ENCODE data around the gene BCL2L2.

DNA sequence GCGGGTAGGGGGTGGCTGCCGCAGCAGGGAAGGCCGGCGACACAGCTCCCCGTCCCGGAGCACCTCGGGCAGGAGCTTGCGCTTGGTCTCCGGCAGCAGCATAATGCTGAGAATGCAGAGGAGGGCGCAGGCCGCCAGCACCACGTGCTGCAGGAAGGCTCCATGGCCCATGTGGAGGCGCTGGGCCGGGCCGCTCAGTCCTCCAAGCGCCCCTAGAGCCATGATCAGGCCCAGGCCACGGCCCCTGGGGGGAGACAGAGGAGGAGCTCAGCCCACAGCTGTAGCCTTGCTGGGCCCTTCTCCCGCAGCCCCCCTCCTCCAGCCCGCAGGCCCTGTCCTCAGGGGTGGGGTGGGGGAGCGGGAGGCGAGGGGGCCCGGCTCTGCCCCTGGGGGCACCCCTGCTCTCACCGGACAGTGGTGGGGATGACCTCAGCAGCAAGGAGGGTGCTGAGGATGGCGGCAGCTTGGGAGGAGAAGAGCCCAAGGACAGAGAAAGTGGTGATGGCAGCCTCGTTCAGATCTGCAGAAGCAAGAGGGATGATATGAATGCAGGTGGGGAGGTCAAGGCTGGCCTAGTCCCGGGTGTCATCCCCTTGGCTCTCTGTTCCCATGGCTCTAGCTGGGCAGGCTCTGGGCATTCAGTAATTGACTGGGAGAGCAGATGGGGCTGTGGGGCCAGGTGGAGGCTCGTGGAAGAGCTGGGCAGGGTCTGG, 40.2 kb downstream of the BCL2L2 start:
- TF ChIP-seq EP300 (IDR thresholded peaks at IDR 0.05) (no peak), POLR2A (IDR thresholded peaks at IDR 0.05) (no peak)
- TF ChIP-seq, protein P1, sequence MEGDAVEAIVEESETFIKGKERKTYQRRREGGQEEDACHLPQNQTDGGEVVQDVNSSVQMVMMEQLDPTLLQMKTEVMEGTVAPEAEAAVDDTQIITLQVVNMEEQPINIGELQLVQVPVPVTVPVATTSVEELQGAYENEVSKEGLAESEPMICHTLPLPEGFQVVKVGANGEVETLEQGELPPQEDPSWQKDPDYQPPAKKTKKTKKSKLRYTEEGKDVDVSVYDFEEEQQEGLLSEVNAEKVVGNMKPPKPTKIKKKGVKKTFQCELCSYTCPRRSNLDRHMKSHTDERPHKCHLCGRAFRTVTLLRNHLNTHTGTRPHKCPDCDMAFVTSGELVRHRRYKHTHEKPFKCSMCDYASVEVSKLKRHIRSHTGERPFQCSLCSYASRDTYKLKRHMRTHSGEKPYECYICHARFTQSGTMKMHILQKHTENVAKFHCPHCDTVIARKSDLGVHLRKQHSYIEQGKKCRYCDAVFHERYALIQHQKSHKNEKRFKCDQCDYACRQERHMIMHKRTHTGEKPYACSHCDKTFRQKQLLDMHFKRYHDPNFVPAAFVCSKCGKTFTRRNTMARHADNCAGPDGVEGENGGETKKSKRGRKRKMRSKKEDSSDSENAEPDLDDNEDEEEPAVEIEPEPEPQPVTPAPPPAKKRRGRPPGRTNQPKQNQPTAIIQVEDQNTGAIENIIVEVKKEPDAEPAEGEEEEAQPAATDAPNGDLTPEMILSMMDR (IDR thresholded peaks at IDR 0.05): no peak
